NCI-H2081 (cell line): ENCODE data around the gene EGF.

Experiments used
- DNase-seq, 2 experiments: peaks; one replicate each; lab custom pipeline; 2025; lab: John Stamatoyannopoulos, UW

Gene EGF

GRCh38 chr4:109962401-109962800 lies 49.7 kb downstream of the EGF start:
- DNase-seq, result no peak

DNA sequence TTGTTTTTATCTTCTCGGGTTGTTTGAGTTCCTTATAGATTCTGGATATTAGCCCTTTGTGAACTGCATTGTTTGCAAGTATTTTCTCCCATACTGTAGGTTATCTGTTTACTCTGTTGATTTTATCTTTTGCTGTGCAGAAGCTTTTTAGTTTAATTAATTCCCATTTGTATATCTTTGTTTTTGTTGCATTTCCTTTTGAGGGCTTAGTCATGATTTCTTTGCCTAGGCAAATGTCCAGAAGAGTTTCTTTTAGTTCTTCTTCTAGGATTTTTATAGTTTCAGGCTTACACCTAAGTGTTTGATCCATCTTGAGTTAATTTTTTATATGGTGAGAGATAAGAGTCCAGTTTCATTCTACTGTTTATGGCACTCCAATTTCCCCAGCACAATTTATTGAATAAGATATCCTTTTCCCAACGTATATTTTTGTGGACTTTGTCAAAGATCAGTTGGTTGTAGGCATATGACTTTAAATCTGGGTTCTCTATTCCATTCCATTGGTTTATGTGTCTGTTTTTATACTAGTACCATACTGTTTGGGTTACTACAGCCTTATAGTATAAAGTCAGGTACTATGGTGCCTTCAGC lies 54.3 kb downstream of the EGF start:
- DNase-seq, result no peak

GRCh38 chr4:109967798-109968520 lies 55.3 kb downstream of the EGF start:
- DNase-seq, result no peak

- DNase-seq, result no peak
These were observed 56.4 kb downstream of the EGF start for GRCh38 chr4:109969087-109969486.

DNA sequence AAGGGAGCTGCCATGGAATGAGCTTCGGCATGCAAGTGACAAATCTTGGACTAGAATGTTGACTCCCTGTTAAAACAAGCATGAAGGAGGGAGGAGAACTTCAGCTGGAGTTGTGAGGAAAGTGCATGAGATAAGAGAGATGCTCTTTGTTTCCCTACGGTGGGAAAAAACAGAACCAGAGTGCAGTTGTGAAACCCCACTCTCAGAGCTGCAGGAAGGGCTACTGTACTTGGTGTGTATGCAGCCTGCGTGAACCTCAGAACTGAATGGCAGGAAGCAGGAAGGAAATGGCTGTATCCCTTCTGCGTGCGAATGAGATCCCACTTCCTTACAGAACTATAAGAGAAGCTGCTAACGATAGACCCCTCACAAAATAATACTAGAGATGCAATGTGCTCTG lies 57.2 kb downstream of the EGF start:
- DNase-seq, result no peak

DNA sequence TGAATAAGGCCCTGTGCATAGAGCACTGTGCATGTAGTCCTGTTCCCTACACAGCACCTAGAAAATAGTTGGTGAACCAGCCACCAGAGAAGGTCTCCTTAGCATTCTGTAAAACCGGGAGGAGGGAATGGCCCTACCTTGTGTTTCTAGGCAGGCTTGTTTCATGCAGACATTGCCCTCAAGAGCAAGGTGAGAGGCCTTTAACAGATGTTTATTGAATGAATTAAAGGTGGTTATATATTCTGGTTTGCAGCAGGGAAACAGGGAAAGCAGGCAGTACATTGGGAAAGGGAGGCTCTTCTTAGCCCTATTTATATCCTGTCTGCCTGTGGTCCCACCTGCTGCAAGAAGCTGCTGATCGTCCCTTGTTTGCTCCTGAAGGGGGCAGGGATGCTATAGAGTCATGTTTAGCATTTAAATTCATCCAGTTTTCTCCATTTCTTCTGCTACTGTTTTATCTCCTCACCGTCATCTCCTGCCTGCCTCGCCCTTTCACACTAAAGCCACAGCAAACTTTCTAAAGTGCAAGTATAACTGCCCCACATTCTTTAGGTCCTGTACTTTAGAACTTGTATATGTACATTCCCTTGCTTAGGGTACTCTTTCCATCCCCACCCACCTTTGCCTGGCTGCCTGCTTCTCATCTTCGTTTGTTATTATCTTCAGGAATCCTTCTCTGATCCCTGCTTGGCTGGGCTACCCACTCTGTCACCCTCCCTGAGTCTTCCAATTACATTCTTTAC lies 60.3 kb downstream of the EGF start:
- no peak for DNase-seq

DNA sequence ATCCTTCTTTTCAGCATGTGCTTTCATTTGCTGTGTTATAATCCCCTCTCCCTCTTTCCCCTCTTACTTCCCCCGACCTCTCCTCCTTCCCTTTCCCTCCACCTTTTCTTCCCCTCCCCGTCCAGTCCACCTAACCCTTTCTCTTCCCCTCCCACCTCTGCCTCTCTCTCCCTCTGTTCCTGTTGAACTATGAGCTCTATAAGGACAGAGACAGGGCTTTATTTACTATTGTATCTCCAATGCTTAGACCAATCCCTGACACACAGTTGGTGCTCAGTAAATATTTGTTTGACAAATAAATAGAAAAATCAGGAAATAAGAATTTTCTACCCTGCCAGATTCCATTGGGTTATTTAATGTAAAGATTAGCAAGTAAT lies 60.8 kb downstream of the EGF start:
- no peak for DNase-seq

GRCh38 chr4:109976189-109976588 lies 63.5 kb downstream of the EGF start:
- DNase-seq, result no peak

DNA sequence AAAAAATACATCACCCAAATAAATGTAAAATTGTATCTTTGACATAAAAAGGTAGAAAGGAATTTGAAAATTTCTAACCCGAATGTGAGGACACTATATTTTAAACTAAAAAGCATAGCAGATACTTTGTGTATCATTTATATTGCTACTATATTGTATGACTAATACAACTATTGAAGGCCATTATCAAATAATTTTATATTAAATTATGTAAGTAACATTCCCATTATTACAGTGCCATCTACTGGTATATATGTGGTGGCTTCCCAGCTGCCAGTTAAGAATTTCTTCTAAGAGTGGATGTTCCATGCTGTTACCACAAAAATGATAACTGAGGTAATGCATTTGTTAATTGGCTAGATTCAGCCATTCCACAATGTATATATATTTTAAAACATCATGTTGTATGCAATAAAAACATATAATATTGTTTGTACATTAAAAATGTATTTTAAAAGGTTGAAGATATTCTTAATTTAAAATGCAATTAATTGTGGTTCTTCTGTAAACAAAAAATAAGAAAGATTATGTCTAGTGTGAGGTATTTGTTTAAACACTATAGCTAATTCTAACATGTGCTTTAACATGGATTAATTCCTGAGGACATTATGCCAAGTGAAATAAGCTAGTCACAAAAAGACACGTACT lies 65.3 kb downstream of the EGF start:
- peak; percentile 8 to 19 for DNase-seq

DNA sequence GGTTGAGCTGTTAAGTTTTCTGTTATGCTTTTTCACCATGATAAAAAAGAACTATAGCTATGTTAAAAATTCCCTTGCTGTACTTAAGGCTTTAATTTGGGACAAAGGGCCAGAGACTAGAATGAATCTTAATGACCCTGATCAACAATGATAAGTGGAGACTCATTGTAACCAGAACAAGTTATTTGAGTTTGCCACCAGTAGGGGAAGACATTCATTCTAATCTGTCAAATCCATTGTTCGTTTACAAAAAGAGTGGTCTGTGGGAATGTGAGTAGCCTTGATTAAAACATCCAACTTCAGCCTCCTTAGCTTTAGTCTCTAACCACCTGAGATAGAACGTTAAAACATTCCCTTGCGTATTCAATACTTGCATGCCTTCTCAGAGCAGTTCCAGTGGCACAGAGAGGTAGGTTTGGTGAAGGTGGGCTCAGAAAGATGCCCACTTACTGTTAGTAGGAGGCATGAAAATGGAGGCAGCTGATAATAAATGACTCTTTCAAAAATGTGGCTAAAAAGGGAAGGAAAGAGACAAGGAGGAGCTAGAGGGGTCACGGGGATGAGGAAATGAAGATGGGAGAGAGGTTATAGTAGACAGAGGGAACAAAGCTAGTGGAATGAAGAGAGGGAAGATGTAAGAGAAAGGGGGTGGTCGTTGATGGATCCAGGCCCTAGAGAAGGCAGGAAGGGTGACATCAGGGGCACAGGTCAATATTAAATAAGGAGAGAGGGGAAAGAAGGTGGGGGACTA lies 66.2 kb downstream of the EGF start:
- DNase-seq, result no peak

DNA sequence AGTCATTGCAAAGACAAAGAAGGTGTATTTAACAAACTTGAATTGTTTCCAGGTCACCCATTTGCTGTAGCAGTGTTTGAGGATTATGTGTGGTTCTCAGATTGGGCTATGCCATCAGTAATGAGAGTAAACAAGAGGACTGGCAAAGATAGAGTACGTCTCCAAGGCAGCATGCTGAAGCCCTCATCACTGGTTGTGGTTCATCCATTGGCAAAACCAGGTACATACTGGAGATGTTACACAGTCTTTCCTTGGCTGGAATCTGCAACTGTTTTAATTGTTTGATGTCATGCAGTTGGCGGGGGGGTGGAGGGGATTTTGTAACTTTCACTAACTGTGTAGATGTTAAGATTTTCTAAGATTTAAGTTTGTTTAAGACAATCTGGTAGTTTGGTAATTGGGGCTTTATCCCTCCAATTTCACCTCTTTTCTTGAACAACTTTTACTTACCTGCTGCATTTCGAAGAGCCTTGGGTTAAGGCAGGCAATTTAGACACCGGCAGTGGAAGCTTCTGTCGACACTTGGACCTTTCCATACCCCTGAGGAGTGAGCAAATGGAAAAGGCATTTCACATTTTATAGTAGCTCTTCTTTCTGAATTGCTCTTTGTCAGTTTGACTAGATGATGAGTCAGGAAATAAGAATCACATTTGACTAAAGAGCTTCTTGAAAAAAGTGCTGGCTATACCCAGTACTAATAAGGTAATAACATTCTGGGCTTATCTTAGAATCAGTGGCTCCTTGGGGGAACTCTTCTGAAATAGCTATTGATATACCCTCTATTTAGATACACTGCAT lies 67.4 kb downstream of the EGF start:
- no peak for DNase-seq

DNA sequence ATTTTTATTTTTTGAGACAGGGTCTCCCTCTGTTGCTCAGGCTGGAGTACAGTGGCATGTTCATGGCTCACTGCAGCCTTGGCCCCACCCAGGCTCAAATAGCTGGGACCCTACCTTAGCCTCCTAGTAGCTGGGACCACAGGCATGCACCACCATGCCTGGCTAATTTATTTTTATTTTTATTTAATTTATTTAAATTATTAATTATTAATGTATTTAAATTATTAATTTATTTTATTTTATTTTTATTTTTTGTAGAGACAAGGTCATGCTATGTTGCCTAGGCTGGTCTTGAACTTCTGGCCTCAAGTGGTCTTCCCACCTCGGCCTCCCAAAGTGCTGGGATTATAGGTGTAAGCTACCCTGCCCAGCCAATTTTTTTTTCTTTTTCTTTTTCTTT lies 69.3 kb downstream of the EGF start:
- no peak for DNase-seq

- DNase-seq, result no peak
These were observed 69.8 kb downstream of the EGF start for GRCh38 chr4:109982521-109982920.

DNA sequence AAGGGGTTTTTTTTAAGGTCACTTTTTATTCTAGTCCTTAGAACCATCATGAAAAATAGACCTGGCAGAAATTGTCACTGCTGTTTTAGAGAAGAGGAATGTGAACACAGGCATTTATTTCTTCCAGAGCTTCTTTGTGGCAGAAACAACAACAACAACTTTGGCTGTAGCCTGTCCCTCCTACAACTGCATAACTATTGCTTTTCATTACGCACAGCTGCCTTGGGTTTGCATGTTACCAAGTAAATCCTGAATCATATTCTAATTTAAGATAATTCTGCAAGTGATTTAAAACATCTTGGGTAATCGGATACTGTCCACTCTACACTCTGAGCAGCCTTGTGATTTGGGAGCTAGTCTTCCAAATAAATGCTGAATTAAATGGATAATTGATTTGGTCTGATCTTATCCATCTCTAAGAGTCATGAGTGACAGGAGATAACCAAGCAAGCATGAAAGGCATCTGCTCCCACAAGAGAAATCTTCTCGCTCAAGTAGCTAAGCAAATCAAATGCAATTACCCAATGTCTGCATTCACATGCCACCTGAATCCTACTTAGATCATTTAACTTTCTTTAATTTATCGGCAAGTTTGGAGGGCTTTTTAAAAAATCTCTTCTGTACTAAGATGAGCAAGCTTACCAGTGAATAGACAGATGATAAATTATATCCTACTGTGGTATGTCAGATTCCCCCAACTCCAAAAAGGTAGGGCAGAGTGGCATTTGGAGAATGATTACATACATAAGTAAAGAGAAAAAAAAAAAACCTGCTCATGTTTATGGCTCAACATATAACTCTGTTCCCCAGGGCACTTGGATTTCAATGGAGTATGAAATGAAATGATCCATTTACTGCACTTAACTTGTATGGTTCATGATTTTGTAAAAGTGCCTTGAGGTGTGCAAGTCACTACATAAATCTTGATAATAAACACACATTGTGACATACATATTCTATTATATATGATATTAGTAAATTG lies 73.6 kb downstream of the EGF start:
- no peak for DNase-seq

DNA sequence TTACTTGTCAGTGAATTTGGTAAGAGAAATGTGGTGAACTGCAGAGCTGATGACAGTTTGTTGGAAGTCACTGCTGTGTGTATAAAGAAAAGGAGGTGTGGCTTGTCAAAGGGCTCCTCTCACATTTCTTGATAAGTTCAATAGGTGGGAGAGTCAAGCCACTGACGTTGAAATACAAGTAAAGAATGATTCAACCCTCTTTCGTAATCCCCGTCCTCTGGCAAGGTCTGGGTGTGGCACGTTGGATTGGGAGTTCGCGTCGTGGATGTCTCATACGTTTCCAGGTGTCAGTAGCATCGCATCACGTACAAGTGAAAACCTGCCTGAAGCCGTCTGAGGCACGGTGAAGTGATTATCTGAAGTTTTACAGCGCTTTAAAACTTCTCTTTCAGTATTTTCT lies 76.4 kb downstream of the EGF start:
- DNase-seq, result no peak

- DNase-seq, result no peak
These were observed 76.9 kb downstream of the EGF start for GRCh38 chr4:109989618-109990017.

GRCh38 chr4:109990261-109991257 lies 77.9 kb downstream of the EGF start:
- no peak for DNase-seq

- no peak for DNase-seq
These were observed 80.4 kb downstream of the EGF start for GRCh38 chr4:109993116-109993515.

GRCh38 chr4:109994415-109994827 lies 81.7 kb downstream of the EGF start:
- DNase-seq, result no peak
